HG03342 (cell line): ENCODE measurements around the gene GPR78.
"Not testable (repeated sequence)": the region's sequence is repeated elsewhere in the genome, so short reads cannot be mapped to it uniquely, and the experiment has no call there.

Experiments used
- ATAC-seq: cut with Tn5 transposase; IDR thresholded peaks from one replicate; pipeline ENCODE4 v1.9.1; 2021; ENCODE audit warnings: mild to moderate bottlenecking, moderate library complexity; ENCODE audit not compliant: unreplicated experiment

Gene GPR78

DNA sequence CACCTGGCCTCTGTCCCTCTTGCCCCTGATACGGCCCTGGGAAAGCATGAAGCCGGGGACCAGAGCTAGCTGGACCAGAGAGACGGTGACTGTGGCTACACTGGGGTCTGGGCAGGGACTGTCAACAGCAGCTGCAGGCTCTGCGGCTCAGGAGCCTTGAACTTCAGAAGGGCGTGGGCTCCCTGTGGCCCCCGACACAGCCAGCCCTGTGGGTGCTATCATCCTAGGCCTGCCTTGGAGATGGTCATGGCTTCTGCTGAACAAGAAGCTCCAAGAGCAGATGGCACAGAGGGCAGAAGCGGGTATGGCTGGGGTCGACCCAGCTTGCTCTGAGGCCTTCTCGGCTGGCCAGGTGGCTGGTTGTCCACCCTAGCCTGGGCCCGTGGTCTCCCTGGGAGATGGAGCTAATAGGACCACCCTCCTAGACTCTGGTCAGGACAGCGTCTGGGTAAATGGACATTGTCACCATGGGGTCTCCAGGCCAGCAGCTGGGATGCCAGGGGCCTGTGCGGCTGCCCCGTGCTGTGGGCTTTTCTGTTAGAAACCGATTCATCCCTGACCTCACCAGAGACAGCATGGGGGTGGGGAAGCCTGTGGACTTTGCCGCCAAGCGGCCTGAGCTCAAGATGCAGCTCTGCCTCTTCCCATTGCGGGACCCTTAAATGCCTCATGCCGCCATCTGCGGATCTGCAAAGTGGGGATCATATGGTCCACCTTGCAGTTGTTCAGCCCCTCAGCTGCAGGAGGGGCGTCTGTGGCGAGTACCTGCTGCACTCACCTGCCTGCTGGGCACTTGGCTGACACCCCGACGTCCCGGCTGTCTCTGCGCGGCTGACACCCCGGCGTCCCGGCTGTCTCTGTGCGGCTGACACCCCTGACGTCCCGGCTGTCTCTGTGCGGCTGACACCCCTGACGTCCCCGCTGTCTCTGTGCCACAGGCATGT lies 33.5 kb downstream of the GPR78 start:
- no peak for ATAC-seq

GRCh38 chr4:8614365-8615193 lies 34.4 kb downstream of the GPR78 start:
- no peak for ATAC-seq

DNA sequence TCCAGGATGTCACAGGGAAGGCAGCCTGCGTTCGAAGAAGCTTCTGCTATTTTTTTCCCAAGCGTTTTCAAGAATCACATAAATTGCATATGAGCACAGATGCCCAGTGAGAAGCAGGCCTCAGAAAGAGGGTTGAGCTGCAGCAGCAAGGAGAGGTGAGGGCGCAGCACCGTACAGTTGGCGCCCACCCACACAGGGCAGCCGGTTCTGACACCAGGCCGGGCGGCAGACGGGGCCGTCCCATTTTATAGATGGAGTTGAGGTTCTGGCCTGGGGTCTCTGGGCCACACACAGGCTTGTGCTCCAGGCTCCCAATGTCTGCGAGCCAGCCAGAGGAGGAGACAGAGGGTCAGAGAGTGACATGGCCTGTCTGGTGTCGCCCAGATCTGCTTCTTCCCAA lies 35.2 kb downstream of the GPR78 start:
- ATAC-seq, result no peak

GRCh38 chr4:8615921-8616787 lies 36.0 kb downstream of the GPR78 start:
- ATAC-seq, result no peak

- no peak for ATAC-seq
These were observed 36.6 kb downstream of the GPR78 start for GRCh38 chr4:8616831-8617230.

DNA sequence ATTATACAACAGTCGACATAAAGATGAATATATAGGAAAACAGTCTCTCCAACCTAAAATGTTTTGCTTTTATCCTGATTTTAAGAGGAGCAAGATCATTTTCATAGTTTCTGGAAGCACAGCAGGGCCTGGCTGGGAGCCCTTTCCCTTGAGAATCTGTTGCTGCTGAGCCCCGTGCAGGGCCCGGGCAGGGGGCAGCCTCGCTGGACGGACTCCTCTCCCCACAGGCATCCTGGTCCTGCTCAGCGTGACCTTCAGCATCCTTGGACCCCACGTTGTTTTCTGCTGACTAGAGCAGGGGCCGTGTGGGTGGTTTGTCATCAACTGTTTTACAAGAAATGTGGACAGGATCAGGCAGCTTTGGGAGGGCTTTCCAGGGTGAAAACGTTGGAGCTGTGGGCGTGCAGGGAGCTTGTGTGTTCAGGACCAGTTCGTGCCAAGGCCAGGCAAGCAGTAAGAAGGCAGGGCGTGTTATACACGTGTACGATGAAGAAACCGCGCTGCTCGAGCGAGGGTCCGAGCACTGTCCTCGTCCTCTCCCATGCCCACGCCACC lies 37.4 kb downstream of the GPR78 start:
- no peak for ATAC-seq

GRCh38 chr4:8618421-8618820 lies 38.2 kb downstream of the GPR78 start:
- no peak for ATAC-seq

DNA sequence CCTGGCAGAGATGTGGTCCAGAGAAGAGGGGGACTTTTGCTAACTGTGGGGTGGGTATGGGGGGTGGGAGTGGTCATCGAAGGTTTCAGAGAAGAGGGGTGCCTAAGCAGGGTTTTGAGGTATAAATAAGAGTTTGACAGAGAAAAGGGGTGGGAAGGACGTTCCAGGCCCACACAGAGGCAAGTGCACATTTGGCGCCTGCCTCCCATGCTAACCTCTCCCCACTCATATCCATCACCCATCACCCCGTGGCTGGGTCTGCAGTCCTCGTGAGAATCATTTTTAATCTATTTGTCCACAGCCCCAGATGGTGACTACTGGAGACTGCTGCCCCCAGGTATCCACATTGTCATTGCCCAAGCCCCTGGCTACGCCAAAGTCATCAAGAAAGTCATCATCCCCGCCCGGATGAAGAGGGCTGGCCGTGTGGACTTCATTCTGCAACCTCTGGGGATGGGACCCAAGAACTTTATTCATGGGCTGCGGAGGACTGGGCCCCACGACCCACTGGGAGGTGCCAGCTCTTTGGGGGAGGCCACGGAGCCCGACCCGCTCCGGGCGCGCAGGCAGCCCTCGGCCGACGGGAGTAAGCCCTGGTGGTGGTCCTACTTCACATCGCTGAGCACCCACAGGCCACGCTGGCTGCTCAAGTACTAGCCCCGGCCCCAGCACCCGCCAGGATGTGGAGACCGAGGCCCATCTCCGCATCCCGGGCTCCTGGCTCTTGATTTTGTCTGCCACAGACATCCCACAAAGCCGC lies 38.9 kb downstream of the GPR78 start:
- ATAC-seq, result no peak

DNA sequence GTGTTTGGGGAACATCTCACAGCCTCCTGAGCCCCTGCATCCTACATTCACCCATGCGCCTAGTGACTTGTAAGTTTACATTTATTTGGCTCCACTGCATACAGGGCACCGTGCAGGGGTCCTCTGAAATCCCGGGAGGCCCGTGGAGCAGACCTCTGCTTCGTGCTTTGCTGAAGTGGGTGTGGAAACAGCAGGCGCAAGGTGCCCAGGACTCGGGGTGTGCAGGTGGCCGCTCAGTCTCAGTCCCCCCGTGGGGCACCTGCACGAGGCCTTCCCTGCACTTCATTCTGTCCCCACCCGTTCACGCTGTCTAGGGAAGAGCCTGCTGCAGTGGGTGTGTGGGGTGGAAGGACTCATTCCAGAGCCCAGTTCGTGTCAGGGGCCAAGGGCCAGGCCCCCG lies 40.9 kb downstream of the GPR78 start:
- ATAC-seq, result not testable (repeated sequence)

- ATAC-seq, result not testable (repeated sequence)
These were observed 44.5 kb downstream of the GPR78 start for GRCh38 chr4:8624601-8625272.

DNA sequence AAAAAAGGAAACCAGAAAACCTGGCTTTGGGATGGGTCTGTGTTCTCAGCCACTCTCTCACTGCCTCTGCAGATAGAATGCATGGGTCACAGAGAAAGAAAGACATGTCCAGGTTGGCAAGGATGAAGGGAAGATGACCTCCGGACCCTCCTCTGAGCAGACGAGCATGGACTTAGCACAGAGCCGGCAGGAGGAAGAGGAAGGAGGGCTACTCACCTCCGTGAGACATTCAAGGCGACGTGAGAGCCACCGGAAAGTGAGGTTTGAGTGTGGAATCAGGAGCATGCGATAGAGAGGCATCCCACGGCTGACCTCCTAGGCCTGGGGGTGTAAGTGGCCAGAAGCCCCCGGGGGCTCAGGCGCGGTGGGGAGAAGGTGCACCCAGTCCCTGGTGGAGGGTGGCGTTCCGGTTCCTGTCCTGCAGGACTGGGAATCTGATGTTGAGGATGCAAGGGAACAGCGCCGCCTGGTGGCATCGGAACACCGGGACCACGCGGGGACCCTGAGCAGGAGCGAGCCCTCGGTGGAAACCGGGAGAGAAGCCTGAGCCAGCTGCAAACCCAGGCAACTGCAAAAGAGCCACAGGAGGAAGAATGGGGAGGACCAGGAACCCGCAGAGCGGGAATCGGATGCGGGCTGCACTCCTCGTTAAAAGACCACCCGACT lies 50.2 kb downstream of the GPR78 start:
- not testable (repeated sequence) for ATAC-seq

DNA sequence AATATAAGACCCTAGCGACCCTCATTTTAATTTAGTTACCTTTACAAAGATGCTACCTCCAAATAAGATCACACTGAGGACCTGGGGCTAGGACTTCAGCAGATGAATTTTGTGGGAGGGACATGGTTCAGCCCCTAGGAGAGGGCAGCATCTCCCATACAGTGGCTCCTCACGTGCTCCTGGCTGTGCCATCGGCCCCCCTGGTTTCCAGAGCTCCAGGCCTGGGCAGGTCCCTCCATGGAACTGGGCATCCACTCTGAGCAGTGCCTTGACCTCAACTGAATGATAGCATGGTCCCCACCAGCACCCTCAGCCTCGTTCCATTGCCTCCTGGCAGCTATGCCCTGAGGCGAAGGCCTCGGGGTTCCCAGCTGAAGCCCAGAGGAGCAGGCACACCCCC lies 51.7 kb downstream of the GPR78 start:
- ATAC-seq, result not testable (repeated sequence)

GRCh38 chr4:8634773-8635172 lies 54.6 kb downstream of the GPR78 start:
- not testable (repeated sequence) for ATAC-seq

GRCh38 chr4:8635897-8636554 lies 55.8 kb downstream of the GPR78 start:
- not testable (repeated sequence) for ATAC-seq
